Large intestine (tissue), 3 donors: ENCODE measurements around the gene TMEM161A. TPM values are rescaled to one million over a fixed set of nuclear protein-coding genes. Genes with fewer than 3 reads are reported as not detected.

Experiments
- DNase-seq, 2 donors: peaks; one replicate each; pipeline versions ENCODE4 v3.0.0 to v3.0.0-alpha.2; 2013
- H3K27ac ChIP-seq: one replicate; pipeline ENCODE4 v1.5.1; 2013; ENCODE audit warnings: low read length
- H3K27me3 ChIP-seq: 2 replicates; pipeline ENCODE4 v1.6.1; 2013; ENCODE audit warnings: low read length; ENCODE audit not compliant: control insufficient read depth, insufficient read depth
- H3K36me3 ChIP-seq: 2 replicates; pipeline ENCODE4 v1.6.1; 2013; ENCODE audit warnings: low read length; ENCODE audit not compliant: control insufficient read depth, insufficient read depth
- H3K4me1 ChIP-seq: one replicate; pipeline ENCODE4 v1.6.1; 2013; ENCODE audit warnings: low read length; ENCODE audit not compliant: control insufficient read depth, insufficient read depth
- H3K4me3 ChIP-seq: one replicate; pipeline ENCODE4 v1.5.1; 2013; ENCODE audit warnings: low read length
- H3K9me3 ChIP-seq: one replicate; pipeline ENCODE4 v1.6.1; 2013; ENCODE audit warnings: mild to moderate bottlenecking, low read depth, low read length, moderate library complexity; ENCODE audit not compliant: control insufficient read depth
- WGBS: methylation state at CpG from one replicate; pipeline ENCODE4 v1.1.5; 2013; ENCODE audit warnings: low lambda C conversion rate; ENCODE audit not compliant: insufficient coverage; 5-methylcytosine and 5-hydroxymethylcytosine counted together
- polyA plus RNA-seq: library from polyadenylated mRNA; unstranded; fragments of 120-200 nt; gene quantifications from one replicate; pipeline ENCODE4 v1.2.1, GENCODE V29; 2013

The TMEM161A gene
- polyA plus RNA-seq, 1 donor, result 29.0 TPM

- Histone ChIP-seq H3K27ac (no peak overlapping the region), H3K36me3 (peaks cover 5% of the 10 kb centered on the region), H3K4me1 (peaks cover 60% of the 10 kb centered on the region), H3K4me3 (no peak overlapping the region), H3K9me3 (no peaks in the 10 kb centered on the region), H3K27me3 (no peaks in the 10 kb centered on the region)
- no peak for DNase-seq
- WGBS, result no CpG with 5 or more reads among the region's 9 CpGs
Observed at GRCh38 chr19:19098084-19098702, 40.1 kb downstream of the TMEM161A start.

- Histone ChIP-seq H3K27me3 (no peaks in the 10 kb centered on the region), H3K4me3 (no peak overlapping the region), H3K36me3 (peaks cover 5% of the 10 kb centered on the region), H3K27ac (peak overlapping the region; percentile 84), H3K9me3 (no peaks in the 10 kb centered on the region), H3K4me1 (peaks cover 52% of the 10 kb centered on the region)
- WGBS, result no CpG with 5 or more reads among the region's 24 CpGs
- DNase-seq, result peak; percentile 98 to 99
Observed at GRCh38 chr19:19096641-19097627, 41.3 kb downstream of the TMEM161A start.

GRCh38 chr19:19095691-19096090 is 42.6 kb downstream of the TMEM161A start:
- peaks cover 44% of the 10 kb centered on the region for H3K4me1 ChIP-seq
- no peaks in the 10 kb centered on the region for H3K27me3 ChIP-seq
- no peak overlapping the region for H3K4me3 ChIP-seq
- peaks cover 3% of the 10 kb centered on the region for H3K36me3 ChIP-seq
- WGBS, result 0% methylated on average over 1 of the region's 11 CpGs
- no peaks in the 10 kb centered on the region for H3K9me3 ChIP-seq
- H3K27ac ChIP-seq, result peak overlapping the region; percentile 4
- DNase-seq, result no peak

GRCh38 chr19:19094513-19094912 is 43.8 kb downstream of the TMEM161A start:
- Histone ChIP-seq H3K36me3 (peaks cover 3% of the 10 kb centered on the region), H3K4me3 (no peak overlapping the region), H3K27me3 (no peaks in the 10 kb centered on the region), H3K4me1 (peaks cover 43% of the 10 kb centered on the region), H3K27ac (peak overlapping the region; percentile 83), H3K9me3 (no peaks in the 10 kb centered on the region)
- DNase-seq, result peak; percentile 57 to 78
- no CpG with 5 or more reads among the region's 7 CpGs for WGBS

GRCh38 chr19:19087676-19088075 is 50.6 kb downstream of the TMEM161A start:
- Histone ChIP-seq H3K27me3 (no peaks in the 10 kb centered on the region), H3K4me3 (no peak overlapping the region), H3K9me3 (no peaks in the 10 kb centered on the region), H3K36me3 (no peaks in the 10 kb centered on the region), H3K4me1 (no peaks in the 10 kb centered on the region), H3K27ac (no peak overlapping the region)
- DNase-seq, result no peak
- WGBS, result 100% methylated on average over 1 of the region's 2 CpGs

GRCh38 chr19:19083413-19084178 is 54.7 kb downstream of the TMEM161A start:
- H3K4me3 ChIP-seq, result no peak overlapping the region
- no peak overlapping the region for H3K27ac ChIP-seq
- H3K36me3 ChIP-seq, result no peaks in the 10 kb centered on the region
- no peaks in the 10 kb centered on the region for H3K4me1 ChIP-seq
- no CpG with 5 or more reads among the region's 10 CpGs for WGBS
- DNase-seq, result no peak
- H3K27me3 ChIP-seq, result no peaks in the 10 kb centered on the region
- H3K9me3 ChIP-seq, result no peaks in the 10 kb centered on the region

GRCh38 chr19:19081642-19082151 is 56.6 kb downstream of the TMEM161A start:
- Histone ChIP-seq H3K4me1 (no peaks in the 10 kb centered on the region), H3K27ac (no peak overlapping the region)
- peak in 1 of 2 donors; percentile 38 for DNase-seq

GRCh38 chr19:19079571-19079970 is 58.7 kb downstream of the TMEM161A start:
- no CpG with 5 or more reads among the region's 1 CpG for WGBS
- H3K36me3 ChIP-seq, result no peaks in the 10 kb centered on the region

More at GRCh38 chr19:19081642-19082151, 56.6 kb downstream of the TMEM161A start:
- Histone ChIP-seq H3K4me3 (no peak overlapping the region), H3K9me3 (no peaks in the 10 kb centered on the region), H3K27me3 (no peaks in the 10 kb centered on the region), H3K36me3 (no peaks in the 10 kb centered on the region)
- 100% methylated on average over 1 of the region's 16 CpGs for WGBS

GRCh38 chr19:19078801-19079200 is 59.5 kb downstream of the TMEM161A start:
- Histone ChIP-seq H3K9me3 (no peaks in the 10 kb centered on the region), H3K27ac (no peak overlapping the region), H3K4me1 (no peaks in the 10 kb centered on the region), H3K36me3 (no peaks in the 10 kb centered on the region), H3K4me3 (no peak overlapping the region), H3K27me3 (no peaks in the 10 kb centered on the region)
- no peak for DNase-seq
- WGBS, result 80% methylated on average over 1 of the region's 6 CpGs

More at GRCh38 chr19:19079571-19079970, 58.7 kb downstream of the TMEM161A start:
- Histone ChIP-seq H3K27me3 (no peaks in the 10 kb centered on the region), H3K9me3 (no peaks in the 10 kb centered on the region), H3K4me3 (no peak overlapping the region), H3K4me1 (no peaks in the 10 kb centered on the region), H3K27ac (no peak overlapping the region)
- no peak for DNase-seq

- Histone ChIP-seq H3K27me3 (no peaks in the 10 kb centered on the region), H3K4me1 (no peaks in the 10 kb centered on the region), H3K4me3 (no peak overlapping the region), H3K27ac (no peak overlapping the region), H3K9me3 (no peaks in the 10 kb centered on the region), H3K36me3 (no peaks in the 10 kb centered on the region)
- no peak for DNase-seq
- 80% methylated on average over 1 of the region's 7 CpGs for WGBS
Observed at GRCh38 chr19:19077103-19077502, 61.2 kb downstream of the TMEM161A start.
